Non-pigmented ciliary epithelial cell (primary cell): ENCODE results near the gene C15orf39.
A peak's percentile ranks its signal among the peaks of the same experiment; 100 is the strongest.

Experiments
- DNase-seq: peaks from one replicate; pipeline ENCODE4 v3.0.0-alpha.2; 2010; ENCODE audit warnings: low read depth

C15orf39 gene

GRCh38 chr15:75197062-75197630 lies 4.5 kb upstream of the C15orf39 start:
- no peak for DNase-seq

DNA sequence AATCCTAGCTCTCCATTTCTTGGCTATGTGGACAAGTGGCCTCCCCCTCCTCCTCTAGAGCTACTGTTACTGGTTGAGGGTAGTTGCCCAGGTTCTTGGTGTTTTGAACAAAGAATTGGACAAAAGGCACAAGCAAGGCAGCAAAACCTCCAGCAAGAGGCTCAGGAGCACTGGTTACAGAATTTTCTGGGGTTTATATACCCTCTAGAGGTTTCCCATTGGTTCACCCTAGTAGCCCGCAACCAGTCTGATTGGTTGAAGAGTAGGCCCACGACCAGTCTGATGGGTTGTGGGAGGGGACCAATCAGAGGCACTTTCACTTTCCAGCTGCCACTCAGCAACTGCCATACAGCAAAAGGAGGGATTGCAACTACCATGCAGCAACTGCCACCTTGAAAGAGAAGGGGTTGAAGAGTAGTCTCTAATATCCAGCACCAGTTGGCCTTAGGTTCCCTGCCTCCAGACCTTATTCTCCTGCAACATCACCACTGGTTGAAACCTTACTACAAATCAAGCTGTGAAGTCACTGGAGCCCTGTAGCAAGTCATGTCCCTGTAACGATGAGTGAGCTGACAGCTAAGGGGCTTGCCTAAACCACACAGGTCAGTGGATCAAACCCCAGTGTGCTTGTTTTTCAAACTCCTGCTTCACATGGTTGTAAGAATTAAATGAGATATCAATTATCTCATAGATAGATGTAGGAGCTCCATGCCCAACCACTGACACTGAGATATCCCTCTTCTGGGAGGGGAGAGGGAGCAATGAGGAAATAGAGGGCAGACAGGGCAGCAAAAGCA lies 2.9 kb upstream of the C15orf39 start:
- DNase-seq, result no peak

- DNase-seq, result no peak
These were observed 2.2 kb upstream of the C15orf39 start for GRCh38 chr15:75199357-75199940.

- no peak for DNase-seq
These were observed 1.3 kb upstream of the C15orf39 start for GRCh38 chr15:75200391-75200764.

GRCh38 chr15:75200765-75201615 lies 692 bp upstream of the C15orf39 start:
- no peak for DNase-seq

DNA sequence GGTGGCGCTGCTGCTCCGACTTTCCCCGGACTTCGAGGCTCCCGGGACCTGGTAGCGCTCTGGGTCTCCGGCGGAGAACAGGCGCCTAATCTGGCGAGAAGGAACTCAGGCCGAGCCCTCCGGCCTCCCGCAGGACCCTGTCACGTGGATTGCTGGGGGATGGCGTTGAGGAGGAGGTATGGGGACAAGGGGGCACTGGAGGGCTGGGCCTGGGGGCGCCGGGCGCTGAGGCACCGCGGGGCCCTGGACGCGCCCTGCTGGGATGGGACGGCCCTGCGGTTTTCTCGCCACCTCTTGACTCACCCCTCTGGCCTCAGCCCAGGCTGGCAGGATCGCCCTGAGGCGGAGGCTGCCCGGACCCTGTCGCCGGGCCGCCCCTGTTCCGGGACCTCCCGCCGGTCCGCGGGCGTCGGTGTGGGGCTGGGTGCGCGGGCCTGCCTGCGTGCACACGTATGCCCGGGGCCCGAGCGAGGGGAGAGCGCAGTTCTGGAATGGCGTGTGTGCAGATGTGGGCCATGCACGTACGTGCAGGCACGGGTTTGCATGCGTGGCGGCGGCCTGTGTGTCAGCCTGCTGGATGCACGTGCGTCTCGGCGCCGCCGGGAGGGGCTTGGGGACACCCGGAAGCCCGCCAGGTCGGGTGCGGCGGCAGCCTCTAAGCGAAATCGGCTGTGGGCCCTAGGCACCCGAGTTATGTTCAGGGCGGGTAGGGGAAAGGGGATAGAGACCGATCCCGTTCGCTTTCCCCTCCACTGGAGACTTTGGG lies 752 bp downstream of the C15orf39 start:
- no peak for DNase-seq

DNA sequence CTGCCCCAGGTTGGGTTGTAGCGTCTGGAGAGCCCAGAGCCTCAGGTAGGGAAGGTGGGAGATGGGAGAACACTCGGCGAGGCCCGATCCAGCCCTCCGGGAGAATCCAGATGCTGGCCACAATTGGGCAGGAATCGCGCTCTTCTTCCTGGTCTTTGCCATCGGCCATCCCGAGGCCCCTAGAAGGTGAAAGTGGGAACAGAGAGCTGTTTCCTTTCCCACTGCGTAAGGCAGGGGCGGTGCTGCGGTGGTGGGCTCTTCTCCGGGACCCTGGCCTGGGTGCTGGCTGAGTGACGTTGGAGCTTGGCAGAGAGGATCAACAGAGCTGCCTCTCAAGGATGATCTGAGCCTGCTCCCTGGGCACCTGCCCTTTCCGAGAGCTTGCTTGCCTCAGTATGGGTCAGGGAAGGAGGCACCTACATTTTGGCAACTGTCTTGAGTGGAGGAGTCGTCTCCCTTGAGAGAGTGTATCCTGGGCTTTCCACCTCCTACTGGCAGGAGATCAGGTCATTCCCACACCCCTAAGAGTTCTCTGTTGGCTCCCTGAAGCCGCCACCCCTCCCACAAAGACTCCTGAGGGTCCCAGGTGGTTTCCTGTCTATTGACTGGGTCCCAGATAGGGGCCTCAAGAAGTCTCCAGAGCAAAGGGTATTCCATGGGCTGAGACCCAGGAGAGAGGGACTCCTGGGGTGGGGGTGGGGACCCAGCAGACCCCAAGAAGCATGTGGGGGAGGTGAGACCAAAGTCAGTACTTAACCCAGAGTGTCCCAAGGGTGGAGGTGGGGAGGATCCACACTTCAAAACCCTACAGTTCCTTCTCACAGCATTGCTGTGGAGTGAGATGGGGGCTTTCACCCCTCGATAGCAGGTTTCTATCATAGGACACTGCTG lies 1.6 kb downstream of the C15orf39 start:
- no peak for DNase-seq

DNA sequence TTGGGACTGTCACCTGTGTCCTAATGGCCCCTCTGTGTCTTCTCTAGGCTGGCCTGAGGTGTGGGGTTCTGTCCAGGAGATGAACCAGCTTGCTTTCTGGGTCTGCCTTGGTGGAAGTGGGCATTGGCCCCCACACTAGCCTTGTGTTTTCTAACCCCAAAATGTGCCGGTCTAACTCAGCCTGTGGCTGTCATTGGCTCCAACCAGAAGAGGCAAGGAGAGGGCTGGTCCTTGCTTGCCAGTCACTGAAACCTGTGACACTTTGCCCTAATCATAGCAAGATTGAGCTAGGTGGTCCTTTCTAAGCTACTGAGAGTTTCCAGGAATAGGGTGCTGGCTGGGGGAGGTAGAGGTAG lies 2.2 kb downstream of the C15orf39 start:
- DNase-seq, result no peak

DNA sequence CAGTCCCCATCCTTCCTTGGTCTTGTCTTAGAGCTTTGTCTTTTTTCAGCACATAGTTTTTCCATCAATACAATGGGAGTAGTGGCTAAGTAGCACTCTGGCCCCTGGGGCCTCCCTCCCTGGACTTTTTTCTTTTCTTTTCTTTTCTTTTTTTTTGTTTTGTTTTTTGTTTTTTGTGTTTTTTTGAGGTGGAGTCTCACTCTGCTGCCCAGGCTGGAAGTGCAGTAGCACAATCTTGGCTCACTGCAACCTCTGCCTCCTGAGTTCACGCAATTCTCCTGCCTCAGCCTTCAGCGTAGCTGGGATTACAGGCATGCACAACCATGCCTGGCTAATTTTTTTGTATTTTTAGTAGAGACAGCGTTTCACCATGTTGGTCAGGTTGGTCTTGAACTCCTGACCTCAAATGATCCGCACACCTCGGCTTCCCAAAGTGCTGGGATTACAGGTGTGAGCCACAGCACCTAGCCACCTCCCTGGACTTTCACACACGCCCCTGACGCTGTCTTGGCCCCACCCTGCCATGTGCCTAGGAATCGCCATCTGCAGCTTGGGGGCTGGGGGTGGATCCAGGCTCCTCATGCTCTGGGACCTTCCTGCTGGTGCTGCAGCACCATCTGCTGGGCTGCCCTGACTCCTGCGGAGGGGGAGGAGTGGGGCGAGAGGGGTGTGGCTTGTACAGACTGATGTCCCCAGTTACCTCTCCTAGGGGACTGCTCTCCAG lies 2.8 kb downstream of the C15orf39 start:
- DNase-seq, result peak; percentile 70

- DNase-seq, result no peak
These were observed 3.3 kb downstream of the C15orf39 start for GRCh38 chr15:75205064-75205395.

DNA sequence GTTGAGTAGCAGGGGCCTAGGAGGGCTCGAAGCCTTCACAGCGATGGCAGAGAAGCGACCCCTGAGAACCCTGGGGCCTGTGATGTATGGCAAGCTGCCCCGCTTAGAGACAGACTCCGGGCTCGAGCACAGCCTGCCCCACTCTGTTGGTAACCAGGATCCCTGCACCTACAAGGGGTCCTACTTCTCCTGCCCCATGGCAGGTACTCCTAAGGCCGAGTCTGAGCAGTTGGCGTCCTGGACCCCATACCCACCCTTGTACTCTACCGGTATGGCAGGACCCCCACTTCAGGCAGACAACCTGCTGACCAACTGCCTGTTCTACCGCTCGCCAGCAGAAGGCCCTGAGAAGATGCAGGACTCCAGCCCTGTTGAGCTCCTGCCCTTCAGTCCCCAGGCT lies 4.3 kb downstream of the C15orf39 start:
- DNase-seq, result no peak

DNA sequence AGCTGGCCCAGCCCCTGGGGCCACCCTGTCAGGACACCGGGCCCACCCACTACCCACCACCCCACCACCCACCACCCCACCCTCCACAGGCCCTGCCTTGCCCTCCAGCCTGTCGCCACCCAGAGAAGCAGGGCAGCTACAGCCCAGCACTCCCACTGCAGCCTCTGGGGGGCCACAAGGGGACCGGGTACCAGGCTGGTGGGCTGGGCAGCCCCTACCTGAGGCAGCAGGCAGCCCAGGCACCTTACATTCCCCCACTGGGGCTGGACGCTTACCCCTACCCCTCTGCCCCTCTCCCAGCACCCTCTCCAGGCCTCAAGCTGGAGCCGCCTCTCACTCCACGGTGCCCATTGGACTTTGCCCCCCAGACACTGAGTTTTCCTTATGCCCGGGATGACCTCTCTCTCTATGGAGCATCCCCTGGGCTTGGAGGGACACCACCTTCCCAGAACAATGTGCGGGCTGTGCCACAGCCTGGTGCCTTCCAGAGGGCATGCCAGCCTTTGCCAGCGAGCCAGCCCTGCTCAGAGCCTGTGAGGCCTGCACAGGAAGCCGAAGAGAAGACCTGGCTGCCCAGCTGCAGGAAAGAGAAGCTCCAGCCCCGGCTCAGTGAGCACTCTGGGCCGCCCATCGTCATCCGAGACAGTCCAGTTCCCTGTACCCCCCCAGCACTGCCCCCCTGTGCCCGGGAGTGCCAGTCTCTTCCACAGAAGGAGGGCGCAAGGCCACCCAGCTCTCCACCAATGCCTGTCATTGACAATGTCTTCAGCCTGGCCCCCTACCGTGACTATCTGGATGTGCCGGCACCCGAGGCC lies 5.3 kb downstream of the C15orf39 start:
- no peak for DNase-seq

DNA sequence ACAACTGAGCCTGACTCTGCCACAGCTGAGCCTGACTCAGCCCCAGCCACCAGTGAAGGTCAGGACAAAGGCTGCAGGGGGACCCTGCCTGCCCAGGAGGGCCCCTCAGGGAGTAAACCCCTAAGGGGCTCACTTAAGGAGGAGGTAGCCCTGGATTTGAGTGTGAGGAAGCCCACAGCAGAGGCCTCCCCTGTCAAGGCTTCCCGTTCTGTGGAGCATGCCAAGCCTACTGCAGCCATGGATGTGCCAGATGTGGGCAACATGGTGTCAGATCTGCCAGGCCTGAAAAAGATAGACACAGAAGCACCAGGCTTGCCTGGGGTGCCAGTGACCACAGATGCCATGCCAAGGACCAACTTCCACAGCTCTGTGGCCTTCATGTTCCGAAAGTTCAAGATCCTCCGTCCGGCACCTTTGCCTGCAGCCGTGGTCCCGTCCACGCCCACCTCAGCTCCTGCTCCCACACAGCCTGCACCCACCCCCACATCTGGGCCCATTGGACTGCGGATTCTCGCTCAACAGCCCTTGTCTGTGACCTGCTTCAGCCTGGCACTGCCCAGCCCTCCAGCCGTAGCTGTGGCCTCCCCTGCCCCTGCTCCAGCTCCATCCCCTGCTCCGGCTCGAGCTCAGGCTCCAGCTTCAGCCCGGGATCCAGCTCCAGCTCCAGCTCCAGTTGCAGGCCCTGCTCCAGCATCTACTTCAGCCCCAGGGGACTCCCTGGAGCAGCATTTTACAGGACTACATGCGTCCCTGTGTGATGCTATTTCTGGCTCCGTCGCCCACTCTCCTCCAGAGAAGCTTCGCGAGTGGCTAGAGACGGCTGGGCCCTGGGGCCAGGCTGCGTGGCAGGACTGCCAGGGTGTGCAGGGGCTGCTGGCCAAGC lies 6.2 kb downstream of the C15orf39 start:
- no peak for DNase-seq

DNA sequence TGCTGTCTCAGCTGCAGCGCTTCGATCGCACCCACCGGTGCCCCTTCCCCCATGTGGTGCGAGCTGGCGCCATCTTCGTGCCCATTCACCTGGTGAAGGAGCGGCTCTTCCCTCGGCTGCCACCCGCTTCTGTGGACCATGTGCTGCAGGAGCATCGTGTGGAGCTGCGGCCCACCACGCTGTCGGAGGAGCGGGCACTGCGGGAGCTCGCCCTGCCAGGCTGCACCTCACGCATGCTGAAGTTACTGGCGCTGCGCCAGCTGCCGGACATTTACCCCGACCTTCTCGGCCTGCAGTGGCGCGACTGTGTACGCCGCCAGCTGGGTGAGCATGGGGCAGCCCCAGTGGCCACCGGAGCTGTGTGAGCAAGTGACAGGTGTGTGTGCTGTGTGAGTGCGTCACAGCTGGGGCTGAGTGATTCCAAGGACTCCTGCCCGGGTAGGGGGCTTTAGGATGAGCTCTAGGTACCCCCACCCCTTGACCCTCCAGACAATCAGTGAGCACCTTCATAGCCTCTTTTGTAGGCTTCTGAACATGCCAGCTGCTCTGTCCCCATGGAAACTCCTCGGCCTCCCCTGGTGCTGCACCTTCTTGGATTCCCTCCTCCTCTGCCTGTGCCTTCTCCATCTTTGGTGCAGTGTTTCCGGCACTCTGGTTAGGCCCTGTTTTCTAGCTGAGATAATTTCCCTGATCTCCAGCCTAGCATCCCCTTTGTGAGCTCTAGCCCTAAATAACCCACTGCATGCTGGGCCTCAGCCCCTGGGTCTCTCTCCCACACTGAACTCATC lies 7.0 kb downstream of the C15orf39 start:
- DNase-seq, result no peak

DNA sequence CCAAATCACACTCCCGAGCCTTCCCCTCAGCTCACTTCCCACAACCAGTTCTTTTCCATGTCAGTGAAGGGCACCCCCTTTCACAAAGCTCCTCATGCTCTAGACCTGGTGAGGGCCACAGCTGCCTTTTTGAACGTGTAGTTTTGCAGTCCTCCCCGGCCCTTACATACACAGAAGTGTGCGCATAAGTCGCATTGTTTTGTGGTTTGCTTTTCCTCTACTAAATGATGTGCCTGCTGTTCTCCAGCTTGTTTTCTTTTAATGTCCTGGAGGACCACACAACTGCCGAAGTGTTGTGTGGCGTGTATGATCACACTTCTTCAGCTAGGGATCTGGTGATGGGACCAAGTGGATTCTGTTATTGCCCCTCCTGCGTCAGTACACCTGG lies 7.6 kb downstream of the C15orf39 start:
- no peak for DNase-seq

DNA sequence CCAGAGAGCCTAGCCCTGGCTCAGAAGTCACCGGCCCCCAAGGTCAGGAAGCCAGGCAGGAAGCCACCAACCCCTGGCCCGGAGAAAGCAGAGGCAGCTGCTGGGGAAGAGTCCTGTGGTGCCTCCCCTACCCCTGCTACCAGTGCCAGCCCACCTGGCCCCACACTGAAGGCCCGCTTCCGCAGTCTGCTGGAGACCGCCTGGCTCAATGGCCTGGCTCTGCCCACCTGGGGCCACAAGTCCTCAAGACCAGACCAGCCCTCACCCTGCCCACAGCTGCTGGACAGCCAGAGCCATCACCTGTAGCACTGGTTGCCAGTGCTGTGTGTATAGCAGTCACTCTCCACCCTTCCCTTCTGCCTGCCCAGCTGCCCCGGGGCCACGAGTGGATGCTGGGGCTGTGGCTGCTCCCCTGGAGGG lies 9.1 kb downstream of the C15orf39 start:
- no peak for DNase-seq

DNA sequence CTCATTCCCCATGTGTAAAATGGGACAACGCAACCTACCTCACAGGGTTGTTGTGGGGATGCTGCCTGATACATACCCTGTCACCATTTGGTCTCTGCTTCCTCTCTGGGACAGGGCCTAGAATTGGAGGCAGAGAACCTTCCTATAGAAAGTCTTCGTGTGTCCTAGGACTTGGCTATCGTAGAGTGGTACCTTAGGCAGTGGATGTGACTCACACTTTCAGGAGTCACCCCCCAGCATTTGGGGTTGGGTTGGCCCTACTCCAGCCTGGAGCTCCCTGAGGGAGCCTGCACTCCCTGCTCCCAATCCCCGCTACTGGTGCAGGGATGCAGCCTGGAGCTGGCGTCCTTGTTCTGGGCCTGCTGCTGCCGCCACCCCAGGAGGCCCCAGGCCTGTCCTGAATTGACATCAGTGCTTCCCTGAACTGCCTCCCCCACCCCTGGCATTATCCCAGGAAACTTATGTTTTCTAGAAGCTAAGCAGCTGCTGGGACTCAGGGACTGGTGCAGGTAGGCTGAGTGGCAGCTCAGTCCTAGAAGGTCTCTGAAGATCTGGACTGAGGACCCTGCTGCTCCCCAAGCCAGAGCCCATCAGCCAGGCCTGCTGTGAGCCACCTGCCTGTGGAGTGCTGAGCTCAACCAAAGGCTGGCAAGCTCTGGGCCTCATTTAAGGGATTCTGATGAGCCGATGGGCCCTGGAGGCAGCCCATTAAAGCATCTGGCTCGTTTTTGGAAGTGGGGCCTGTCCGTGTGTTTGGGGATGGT lies 9.9 kb downstream of the C15orf39 start:
- DNase-seq, result no peak
